A673 (cell line): ENCODE data around the gene RARRES2.

Experiments
- CTCF ChIP-seq: fragments of 300-800, 200-600 bp; sonication (generic); conservative IDR thresholded peaks from 2 replicates; pipeline ENCODE4 v1.5.1; 2017; ENCODE audit warnings: low read depth, mild to moderate bottlenecking, antibody characterized with exemption, low read length, moderate library complexity, mixed read lengths
- EZH2 ChIP-seq: fragments of 200-600 bp; sonication (generic); IDR thresholded peaks from 2 replicates; pipeline ENCODE4 v1.6.1; 2017; ENCODE audit warnings: borderline replicate concordance, low read depth, mild to moderate bottlenecking, mixed read lengths, antibody characterized with exemption, low read length; ENCODE audit not compliant: poor library complexity, severe bottlenecking

- no peak for TF ChIP-seq EZH2
- TF ChIP-seq CTCF = no peak
Measured at GRCh38 chr7:150340875-150341262, 560 bp downstream of the RARRES2 start.
